ENCODE data around the gene CCDC141.

GRCh38 chr2:178829981-178830380, 220.0 kb downstream of the CCDC141 start:
- TF ChIP-seq CTCF (IDR thresholded peaks at IDR 0.05; ENCODE audit: low read depth, low read length, poor library complexity, severe bottlenecking): no peak
- TF ChIP-seq EZH2phosphoT487 (IDR thresholded peaks at IDR 0.05; ENCODE audit: borderline replicate concordance, low read length): no peak
